Measurements from ENCODE around the gene LRCH1. TPM values are rescaled to one million over a fixed set of nuclear protein-coding genes. Genes with fewer than 3 reads are reported as not detected.
A peak's percentile ranks its signal among the peaks of the same experiment; 100 is the strongest.

The LRCH1 gene
- total and polyA plus RNA-seq, 10 of the 15 experiments (the other 5 are each of a cell fraction or from before 2014, with no cell fraction given), result 5.3 to 48.9 (median 14.4) TPM

DNA sequence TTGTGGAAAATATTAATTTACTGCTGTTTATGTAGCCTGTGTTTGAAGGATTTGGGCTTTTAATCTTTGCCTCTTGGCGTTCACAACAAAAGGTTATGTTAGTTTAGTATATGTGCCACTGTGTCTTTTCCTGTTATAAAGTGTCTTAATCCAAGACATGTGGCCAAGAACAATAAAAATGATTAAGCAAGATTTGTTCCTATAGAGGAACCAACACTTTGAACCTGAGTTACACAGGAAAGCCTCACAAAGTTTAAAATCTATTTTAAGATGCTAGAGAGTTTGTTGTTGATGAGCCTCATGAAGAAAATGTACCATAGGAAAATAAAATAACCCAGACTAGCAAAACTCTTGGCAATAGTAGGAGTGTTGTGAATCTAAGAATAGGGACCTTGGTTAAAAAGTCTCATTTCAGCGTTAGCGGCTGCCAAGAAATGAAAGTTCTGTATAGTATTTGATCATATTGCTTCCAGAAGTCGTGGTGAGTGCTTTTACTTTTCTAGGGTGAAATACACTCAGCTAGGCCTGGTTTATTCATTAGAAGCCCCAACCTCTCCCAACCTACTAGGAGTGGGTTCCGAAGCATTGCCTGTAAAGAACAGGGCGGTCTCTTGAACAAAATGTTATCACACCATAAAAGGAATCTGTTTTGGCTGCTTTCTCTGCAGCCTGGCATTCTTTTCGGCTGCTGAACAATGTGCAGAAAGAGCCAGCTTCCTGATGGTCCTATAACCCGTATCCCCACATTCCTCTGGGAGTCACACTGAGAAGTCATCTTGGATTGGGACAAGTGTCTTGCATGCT lies 102.6 kb downstream of the LRCH1 start:
- Histone ChIP-seq H3K27ac (ENCODE audit: control insufficient read depth, insufficient read depth) (peak overlapping the region; percentile 67), H3K79me2 (ENCODE audit: control insufficient read depth, insufficient read depth, low read length) (peaks cover 64% of the 10 kb centered on the region), H2AFZ (ENCODE audit: control insufficient read depth, low read depth, low read length) (no peak overlapping the region), H4K20me1 (ENCODE audit: control insufficient read depth, insufficient read depth) (no peaks in the 10 kb centered on the region), H3K36me3 (ENCODE audit: control insufficient read depth in 2 of 2, insufficient read depth in 2 of 2, low read length in 1 of 2) (no peaks in the 10 kb centered on the region; a peak in 2 of 4 replicates), H3K4me1 (ENCODE audit: control insufficient read depth, insufficient read depth, low read length) (peaks cover 29% of the 10 kb centered on the region), H3K4me2 (ENCODE audit: control insufficient read depth, insufficient read depth) (peak overlapping the region; percentile 40), H3K4me3 (peak overlapping the region; percentile 9; the same call in 1 of the 2 replicates), H3K27me3 (replicated peaks in 1 of 2; ENCODE audit: control insufficient read depth in 2 of 2, insufficient read depth in 2 of 2, low read length in 1 of 2) (no peaks in the 10 kb centered on the region), H3K9ac (ENCODE audit: control insufficient read depth, insufficient read depth, low read length) (no peak overlapping the region), H3K9me3 (replicated peaks; ENCODE audit: control insufficient read depth, insufficient read depth, low read length) (no peaks in the 10 kb centered on the region)
- RAD21 ChIA-PET (ENCODE audit: unreplicated experiment), result interaction anchor here (1.1 to 3.9 kb wide), 5 partner anchors 9 to 56 kb away, joined by 3 to 18 read pairs (median 4); no protein-coding TSS in a partner anchor
- intact Hi-C loops (cut with micrococcal nuclease; ENCODE audit: unreplicated experiment) (no loop called here), in situ Hi-C loops (cut with MboI) (no loop called here)
- CTCF ChIA-PET, result interaction anchor here (1.2 to 2.5 kb wide), 8 partner anchors 8 to 104 kb away, joined by 3 to 8 read pairs (median 5); no protein-coding TSS in a partner anchor
- POLR2A ChIA-PET, result interaction anchor here (0.8 to 6.1 kb wide), 8 partner anchors 9 to 113 kb away, joined by 3 to 51 read pairs (median 3); no protein-coding TSS in a partner anchor
- ATAC-seq (peak; percentile 17), DNase-seq (ENCODE audit: low read depth, low spot score) (no peak), FAIRE-seq (peak; percentile 54)
- SMC1A ChIA-PET (ENCODE audit: uncharacterized antibody, unreplicated experiment), result interaction anchor here (0.8 to 18.5 kb wide), 15 partner anchors 10 to 104 kb away, joined by 3 to 456 read pairs (median 5); no protein-coding TSS in a partner anchor
- BruUV-seq (replicated peaks), result no TSS peak
- WGBS (ENCODE audit: insufficient coverage, insufficient replicate concordance, low lambda C conversion rate, missing lambda C conversion rate), result 31% methylated on average over 8 of the region's 8 CpGs
- TF ChIP-seq NR2F1 (conservative IDR thresholded peaks at IDR 0.05) (no peak), IKZF2 (IDR thresholded peaks at IDR 0.05) (no peak), RAD21 (IDR thresholded peaks at IDR 0.05; ENCODE audit: insufficient read depth, low read depth, low read length) (no peak), SMC3 (IDR thresholded peaks at IDR 0.05; ENCODE audit: borderline replicate concordance, low read length) (no peak), MTA3 (IDR thresholded peaks at IDR 0.05; ENCODE audit: borderline replicate concordance, low read length) (no peak), MYC (IDR thresholded peaks at IDR 0.05; ENCODE audit: insufficient read depth, insufficient read length, insufficient replicate concordance, low read length, severe bottlenecking) (no peak), MEF2A (IDR thresholded peaks at IDR 0.05; ENCODE audit: insufficient read depth, low read depth, low read length) (0 out of 2 replicates have a peak, but pooled peaks have one; percentile 7)

Measured in GM12878 (cell line).